Lower leg skin (tissue), 4 donors: ENCODE data around the gene CRTAP. TPM values are rescaled to one million over a fixed set of nuclear protein-coding genes. Genes with fewer than 3 reads are reported as not detected.
"Not testable (repeated sequence)": the region's sequence is repeated elsewhere in the genome, so short reads cannot be mapped to it uniquely, and the experiment has no call there.

ENCODE experiments used
- DNase-seq, 2 donors: peaks; one replicate each; pipeline ENCODE4 v3.0.0-alpha.2; 2019; ENCODE audit warnings: low spot score in 2 of 2
- H3K4me3 ChIP-seq: fragments of 200-600 bp; sonication (generic); 2 replicates; pipeline ENCODE4 v1.5.1; 2017; ENCODE audit warnings: mild to moderate bottlenecking, low read depth; ENCODE audit not compliant: poor library complexity, severe bottlenecking
- POLR2A ChIP-seq, 2 donors: fragments of 450-650 bp; IDR thresholded peaks; one replicate each; pipeline ENCODE4 v1.6.1; 2016 to 2017; ENCODE audit warnings: antibody characterized with exemption in 2 of 2, mild to moderate bottlenecking in 1 of 2, moderate library complexity in 1 of 2
- WGBS, 2 donors: methylation state at CpG; one replicate each; pipeline ENCODE4 v1.1.5; 2018; 5-methylcytosine and 5-hydroxymethylcytosine counted together
- intact Hi-C: fragments of 100-400 bp; cut with DNase I; formaldehyde crosslinking; loops from one replicate; pipeline ENCODE4 v1.15.0; 2023; ENCODE audit warnings: low total_unique reads
- total RNA-seq, 4 donors: library from RNA; depleted of rRNA; stranded (reverse); fragments of >200 nt; gene quantifications; one replicate each; pipeline ENCODE4 v1.1.0, GENCODE V29; 2016
- TF ChIP-seq, protein P1 (sequence below), 3 donors: fragments of 450-650 bp; IDR thresholded peaks; one replicate each; pipeline ENCODE4 v1.5.1; 2016; ENCODE audit warnings: antibody characterized with exemption in 3 of 3, mild to moderate bottlenecking in 3 of 3, moderate library complexity in 2 of 3

Gene CRTAP
- total RNA-seq: 100 to 1,000 TPM; 130 to 258 (median 196) TPM

DNA sequence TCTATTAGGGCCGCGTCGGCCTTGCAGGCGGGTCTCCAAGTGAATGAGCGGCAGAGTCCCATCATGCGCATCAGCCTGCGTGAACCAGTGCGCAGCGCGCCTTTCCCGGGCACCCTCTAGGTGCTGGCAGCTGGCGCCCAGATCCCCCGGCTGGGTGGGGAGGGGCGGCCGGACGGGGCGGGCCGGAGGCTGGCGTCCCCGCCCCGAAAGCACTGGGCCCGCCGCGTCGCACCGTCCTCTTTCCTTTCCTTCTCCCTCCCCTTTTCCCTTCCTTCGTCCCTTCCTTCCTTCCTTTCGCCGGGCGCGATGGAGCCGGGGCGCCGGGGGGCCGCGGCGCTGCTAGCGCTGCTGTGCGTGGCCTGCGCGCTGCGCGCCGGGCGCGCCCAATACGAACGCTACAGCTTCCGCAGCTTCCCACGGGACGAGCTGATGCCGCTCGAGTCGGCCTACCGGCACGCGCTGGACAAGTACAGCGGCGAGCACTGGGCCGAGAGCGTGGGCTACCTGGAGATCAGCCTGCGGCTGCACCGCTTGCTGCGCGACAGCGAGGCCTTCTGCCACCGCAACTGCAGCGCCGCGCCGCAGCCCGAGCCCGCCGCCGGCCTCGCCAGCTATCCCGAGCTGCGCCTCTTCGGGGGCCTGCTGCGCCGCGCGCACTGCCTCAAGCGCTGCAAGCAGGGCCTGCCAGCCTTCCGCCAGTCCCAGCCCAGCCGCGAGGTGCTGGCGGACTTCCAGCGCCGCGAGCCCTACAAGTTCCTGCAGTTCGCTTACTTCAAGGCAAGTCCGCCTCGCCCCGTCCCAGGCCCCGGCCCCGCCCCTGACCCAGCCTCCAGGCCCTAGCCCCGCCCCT, at the start of gene CRTAP:
TSS of gene CRTAP (plus strand) at position 243 of the 850 bp plus-strand sequence. CDS start at position 307, 64 bp downstream.
- WGBS, 2 donors: 0 to 1% methylated on average over 45 to 64 of the region's 98 CpGs
- no peak for TF ChIP-seq POLR2A (IDR thresholded peaks at IDR 0.05)
- TF ChIP-seq, protein P1, sequence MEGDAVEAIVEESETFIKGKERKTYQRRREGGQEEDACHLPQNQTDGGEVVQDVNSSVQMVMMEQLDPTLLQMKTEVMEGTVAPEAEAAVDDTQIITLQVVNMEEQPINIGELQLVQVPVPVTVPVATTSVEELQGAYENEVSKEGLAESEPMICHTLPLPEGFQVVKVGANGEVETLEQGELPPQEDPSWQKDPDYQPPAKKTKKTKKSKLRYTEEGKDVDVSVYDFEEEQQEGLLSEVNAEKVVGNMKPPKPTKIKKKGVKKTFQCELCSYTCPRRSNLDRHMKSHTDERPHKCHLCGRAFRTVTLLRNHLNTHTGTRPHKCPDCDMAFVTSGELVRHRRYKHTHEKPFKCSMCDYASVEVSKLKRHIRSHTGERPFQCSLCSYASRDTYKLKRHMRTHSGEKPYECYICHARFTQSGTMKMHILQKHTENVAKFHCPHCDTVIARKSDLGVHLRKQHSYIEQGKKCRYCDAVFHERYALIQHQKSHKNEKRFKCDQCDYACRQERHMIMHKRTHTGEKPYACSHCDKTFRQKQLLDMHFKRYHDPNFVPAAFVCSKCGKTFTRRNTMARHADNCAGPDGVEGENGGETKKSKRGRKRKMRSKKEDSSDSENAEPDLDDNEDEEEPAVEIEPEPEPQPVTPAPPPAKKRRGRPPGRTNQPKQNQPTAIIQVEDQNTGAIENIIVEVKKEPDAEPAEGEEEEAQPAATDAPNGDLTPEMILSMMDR (IDR thresholded peaks at IDR 0.05): no peak
- intact Hi-C loops: no loop called here
- DNase-seq: peak; percentile 95 to 99
- peak within 1 kb of the TSS; percentile 89 for H3K4me3 ChIP-seq

DNA sequence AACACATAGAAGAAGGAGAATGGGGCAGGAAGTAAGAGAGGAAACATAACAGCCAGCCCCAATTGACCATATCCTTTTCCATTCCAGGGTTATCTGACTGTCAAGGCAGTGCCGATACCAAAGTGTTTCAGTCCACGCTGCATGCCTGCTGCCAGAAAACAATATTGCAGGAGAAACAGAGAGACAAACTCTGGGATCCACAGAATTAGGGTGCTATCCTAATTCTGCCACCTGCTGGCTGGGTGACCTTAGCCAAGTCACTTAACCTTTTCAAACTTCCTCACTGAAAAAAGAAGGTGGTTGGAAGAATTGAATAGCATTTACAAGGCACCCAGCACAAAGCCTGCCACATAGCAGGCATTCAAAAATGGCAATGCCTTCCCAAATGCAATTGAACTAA, 48.9 kb upstream of the CRTAP start:
- WGBS, 2 donors: 92 to 95% methylated on average over 2 of the region's 2 CpGs
- DNase-seq: no peak
- no peak for TF ChIP-seq POLR2A (IDR thresholded peaks at IDR 0.05)
- TF ChIP-seq, protein P1 (IDR thresholded peaks at IDR 0.05): no peak
- intact Hi-C loops: no loop called here
- H3K4me3 ChIP-seq: no peak overlapping the region

DNA sequence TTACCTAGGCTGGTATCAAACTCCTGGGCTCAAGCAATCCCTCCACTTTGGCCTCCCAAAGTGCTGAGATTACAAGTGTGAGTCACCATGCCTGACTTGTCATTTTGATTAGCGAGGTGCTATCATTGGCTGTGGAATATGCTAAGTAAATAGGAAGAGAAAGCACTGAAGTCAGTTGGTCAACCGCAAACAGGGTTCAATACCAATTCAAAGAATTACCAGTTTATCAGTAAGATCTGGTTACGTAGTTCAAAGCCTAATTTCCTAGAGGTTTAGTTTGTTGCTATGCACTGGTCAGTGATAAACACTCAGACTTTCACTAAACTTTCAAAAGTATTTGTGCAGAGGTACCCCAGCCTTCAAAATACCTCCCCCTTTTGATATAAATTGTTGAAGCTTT, 46.3 kb upstream of the CRTAP start:
- 59 to 96% methylated on average over 3 of the region's 3 CpGs for WGBS, 2 donors
- no peak for DNase-seq
- no peak for TF ChIP-seq POLR2A (IDR thresholded peaks at IDR 0.05)
- TF ChIP-seq, protein P1 (IDR thresholded peaks at IDR 0.05): no peak
- intact Hi-C loops: no loop called here
- no peak overlapping the region for H3K4me3 ChIP-seq

DNA sequence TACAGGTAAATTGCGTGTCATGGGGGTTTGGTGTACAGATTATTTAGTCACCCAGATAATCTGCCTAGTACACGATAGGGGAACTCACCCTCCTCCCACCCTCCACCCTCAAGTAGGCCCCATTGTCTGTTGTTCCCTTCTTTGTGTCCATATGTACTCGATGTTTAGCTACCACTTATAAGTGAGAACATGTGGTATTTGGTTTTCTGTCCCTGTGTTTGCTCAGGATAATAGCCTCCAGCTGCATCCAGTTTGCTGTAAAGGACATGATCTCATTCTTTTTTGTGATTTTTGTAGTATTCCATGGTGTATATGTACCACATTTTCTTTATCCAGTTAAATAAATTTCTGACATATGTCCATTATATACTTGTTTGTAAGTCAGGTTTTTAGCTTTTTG, 44.0 kb upstream of the CRTAP start:
- 63 to 65% methylated on average over 3 of the region's 3 CpGs for WGBS, 2 donors
- DNase-seq, H3K4me3 ChIP-seq: not testable (repeated sequence)
- intact Hi-C loops: loop anchor here (10.0 kb wide), 1 partner anchor 115 kb away; the partner anchor contains the start of gene CCR4

DNA sequence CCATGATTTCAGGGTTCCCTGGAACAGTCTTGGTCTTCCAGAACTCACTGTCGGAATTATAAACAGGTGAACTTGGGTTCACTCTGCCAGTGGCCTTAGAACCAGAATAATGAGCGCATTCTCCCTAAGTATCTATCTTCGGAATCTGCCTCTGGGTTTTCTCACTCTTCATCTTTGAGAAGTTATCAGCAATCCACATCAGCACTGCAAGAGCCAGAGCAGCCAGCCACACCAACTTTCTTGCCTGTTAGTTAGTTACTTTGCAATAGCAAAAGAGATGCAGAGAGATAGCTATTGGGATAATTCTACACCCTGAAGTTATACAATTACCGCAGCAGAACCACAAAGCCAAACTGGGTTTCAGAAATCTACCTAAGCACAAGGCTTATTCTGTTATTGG, 42.6 kb upstream of the CRTAP start:
- DNase-seq: no peak
- no peak for TF ChIP-seq POLR2A (IDR thresholded peaks at IDR 0.05)
- TF ChIP-seq, protein P1 (IDR thresholded peaks at IDR 0.05): no peak
- H3K4me3 ChIP-seq: no peak overlapping the region
- 89 to 94% methylated on average over 4 of the region's 4 CpGs for WGBS, 2 donors
- intact Hi-C loops: loop anchor here (10.0 kb wide), 1 partner anchor 116 kb away; the partner anchor contains the start of gene CCR4

DNA sequence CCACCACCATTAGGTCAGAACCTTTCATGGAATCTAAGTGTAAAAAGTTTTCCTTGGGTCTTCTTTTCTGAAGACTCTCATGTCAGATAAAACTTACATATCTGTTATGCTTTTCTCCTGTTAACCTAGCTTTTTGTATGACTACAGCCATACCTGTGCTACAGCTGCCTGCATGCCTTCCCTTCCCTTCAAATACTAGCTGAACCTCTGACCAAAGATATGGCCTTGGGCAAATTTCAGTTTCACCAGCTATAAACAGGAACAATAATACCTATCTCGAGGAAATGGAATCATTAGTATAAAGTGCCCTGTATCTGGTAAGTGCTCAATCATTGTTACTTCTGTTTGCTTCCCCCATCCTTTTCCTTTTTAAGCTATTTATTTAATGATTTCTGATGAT, 41.9 kb upstream of the CRTAP start:
- intact Hi-C loops: loop anchor here (10.0 kb wide), 1 partner anchor 117 kb away; the partner anchor contains the start of gene CCR4
- TF ChIP-seq, protein P1 (IDR thresholded peaks at IDR 0.05): no peak
- no peak for TF ChIP-seq POLR2A (IDR thresholded peaks at IDR 0.05)
- H3K4me3 ChIP-seq: no peak overlapping the region
- DNase-seq: no peak
- WGBS, 2 donors: 71 to 82% methylated on average over 1 of the region's 1 CpG
